Neuronal stem cell (in vitro differentiated cells): ENCODE data around the gene SMARCA5.

Experiments
- DNase-seq: peaks from one replicate; pipeline ENCODE4 v3.0.0-alpha.2; 2013; ENCODE audit warnings: low spot score
- H2AFZ ChIP-seq: one replicate; pipeline ENCODE4 v1.6.1; 2013; ENCODE audit warnings: mild to moderate bottlenecking, low read length, inconsistent platforms
- H2AK5ac ChIP-seq: 2 replicates; pipeline ENCODE4 v1.6.1; 2013; ENCODE audit warnings: low read depth, mild to moderate bottlenecking, inconsistent platforms, low read length, moderate library complexity, mixed read lengths
- H2BK120ac ChIP-seq: 2 replicates; pipeline ENCODE4 v1.6.1; 2013; ENCODE audit warnings: low read depth, mild to moderate bottlenecking, inconsistent platforms, low read length, moderate library complexity, mixed read lengths
- H2BK12ac ChIP-seq: one replicate; pipeline ENCODE4 v1.6.1; 2013; ENCODE audit warnings: low read length, inconsistent platforms
- H2BK15ac ChIP-seq: 2 replicates; pipeline ENCODE4 v1.6.1; 2013; ENCODE audit warnings: mild to moderate bottlenecking, low read length, inconsistent platforms, mixed read lengths
- H2BK5ac ChIP-seq: one replicate; pipeline ENCODE4 v1.6.1; 2013; ENCODE audit warnings: inconsistent platforms, mild to moderate bottlenecking, low read length, moderate library complexity
- H3K14ac ChIP-seq: one replicate; pipeline ENCODE4 v1.6.1; 2013; ENCODE audit warnings: low read length, inconsistent platforms
- H3K18ac ChIP-seq: 2 replicates; pipeline ENCODE4 v1.6.1; 2013; ENCODE audit warnings: low read length, inconsistent platforms
- H3K23ac ChIP-seq: 2 replicates; pipeline ENCODE4 v1.6.1; 2013; ENCODE audit warnings: low read depth, mild to moderate bottlenecking, mixed read lengths, low read length, inconsistent platforms; ENCODE audit not compliant: poor library complexity
- H3K27ac ChIP-seq: replicated peaks from 3 replicates; pipeline ENCODE4 v1.5.1; 2013; ENCODE audit warnings: low read length, inconsistent platforms
- H3K27me3 ChIP-seq, 3 experiments: 2 replicates each; pipeline ENCODE4 v1.6.1; 2013; ENCODE audit warnings: low read length in 3 of 3, mild to moderate bottlenecking in 2 of 3, inconsistent platforms in 1 of 3, low read depth in 1 of 3, mixed read lengths in 1 of 3, moderate library complexity in 1 of 3; ENCODE audit not compliant: control insufficient read depth in 3 of 3, insufficient read depth in 3 of 3
- H3K36me3 ChIP-seq, 2 donors: replicated peaks in 1 of 2; 2 replicates each; pipeline ENCODE4 v1.6.1; 2013; ENCODE audit warnings: low read length in 2 of 2; ENCODE audit not compliant: control insufficient read depth in 2 of 2, insufficient read depth in 2 of 2
- H3K4ac ChIP-seq: 2 replicates; pipeline ENCODE4 v1.6.1; 2013; ENCODE audit warnings: inconsistent platforms, mild to moderate bottlenecking, low read length, moderate library complexity
- H3K4me1 ChIP-seq, 2 donors: 1 replicate in 1 of 2; 2 replicates in 1 of 2; pipeline ENCODE4 v1.6.1; 2013; ENCODE audit warnings: low read length in 2 of 2, low read depth in 1 of 2; ENCODE audit not compliant: control insufficient read depth in 2 of 2, insufficient read depth in 1 of 2
- H3K4me2 ChIP-seq: one replicate; pipeline ENCODE4 v1.6.1; 2013; ENCODE audit warnings: mild to moderate bottlenecking, low read length, inconsistent platforms; ENCODE audit not compliant: insufficient read depth, poor library complexity, severe bottlenecking
- H3K4me3 ChIP-seq, 2 donors: 2 replicates each; pipeline ENCODE4 v1.5.1; 2013; ENCODE audit warnings: low read length in 2 of 2, mild to moderate bottlenecking in 2 of 2, inconsistent platforms in 1 of 2, moderate library complexity in 1 of 2
- H3K79me1 ChIP-seq: one replicate; pipeline ENCODE4 v1.6.1; 2013; ENCODE audit warnings: low read depth, mild to moderate bottlenecking, inconsistent platforms, low read length, moderate library complexity
- H3K9ac ChIP-seq: one replicate; pipeline ENCODE4 v1.6.1; 2013; ENCODE audit warnings: mild to moderate bottlenecking, low read depth, low read length, inconsistent platforms; ENCODE audit not compliant: poor library complexity
- H3K9me3 ChIP-seq, 2 donors: replicated peaks in 1 of 2; 2 replicates each; pipeline versions ENCODE3 to v1.6.1; 2013; ENCODE audit warnings: low read length in 2 of 2, mild to moderate bottlenecking in 2 of 2, inconsistent platforms in 1 of 2, low read depth in 1 of 2, mixed read lengths in 1 of 2, moderate library complexity in 1 of 2; ENCODE audit not compliant: control insufficient read depth in 2 of 2, insufficient read depth in 1 of 2
- H4K8ac ChIP-seq: one replicate; pipeline ENCODE4 v1.6.1; 2013; ENCODE audit warnings: low read depth, mild to moderate bottlenecking, inconsistent platforms, low read length, moderate library complexity
- H4K91ac ChIP-seq: one replicate; pipeline ENCODE4 v1.6.1; 2013; ENCODE audit warnings: low read length, low read depth, mild to moderate bottlenecking, inconsistent platforms; ENCODE audit not compliant: poor library complexity
- WGBS, 2 donors: extraction: QIAGEN DNeasy Blood & Tissue Kit; methylation state at CpG; one replicate each; pipeline ENCODE4 v1.1.7; 2013; ENCODE audit warnings: missing lambda C conversion rate in 2 of 2, mixed read lengths in 1 of 2; ENCODE audit not compliant: insufficient read length in 2 of 2, insufficient replicate concordance in 1 of 2; ENCODE audit errors: extremely low coverage in 2 of 2; 5-methylcytosine and 5-hydroxymethylcytosine counted together

The SMARCA5 gene

GRCh38 chr4:143597276-143597675, 83.8 kb downstream of the SMARCA5 start:
- Histone ChIP-seq H3K23ac (no peak overlapping the region), H3K4me1 (no peaks in the 10 kb centered on the region), H2BK120ac (no peak overlapping the region), H3K4me3 (no peak overlapping the region), H4K91ac (no peak overlapping the region), H3K9ac (no peak overlapping the region), H2BK15ac (no peak overlapping the region), H3K4ac (no peak overlapping the region), H2AK5ac (no peak overlapping the region), H3K79me1 (no peaks in the 10 kb centered on the region), H3K14ac (no peak overlapping the region), H4K8ac (no peak overlapping the region), H3K9me3 (no peaks in the 10 kb centered on the region), H3K18ac (no peak overlapping the region), H3K27me3 (no peaks in the 10 kb centered on the region), H3K36me3 (no peaks in the 10 kb centered on the region), H3K4me2 (no peak overlapping the region), H2BK12ac (no peak overlapping the region), H3K27ac (no peak overlapping the region), H2AFZ (no peak overlapping the region), H2BK5ac (no peak overlapping the region)
- no CpG with 5 or more reads among the region's 3 CpGs for whole genome bisulfite sequencing, 2 donors
- no peak for DNase-seq

- no peak overlapping the region for H2BK120ac ChIP-seq
- H3K9me3 ChIP-seq, result no peaks in the 10 kb centered on the region
- no peak overlapping the region for H2BK15ac ChIP-seq
- no peaks in the 10 kb centered on the region for H3K36me3 ChIP-seq
- H2BK12ac ChIP-seq, result no peak overlapping the region
- H3K14ac ChIP-seq, result no peak overlapping the region
- H3K4me2 ChIP-seq, result no peak overlapping the region
- DNase-seq, result no peak
- H3K18ac ChIP-seq, result no peak overlapping the region
- H3K4me3 ChIP-seq, result no peak overlapping the region
- H2BK5ac ChIP-seq, result no peak overlapping the region
- no peak overlapping the region for H4K91ac ChIP-seq
- no peak overlapping the region for H3K9ac ChIP-seq
- H3K23ac ChIP-seq, result no peak overlapping the region
- H3K27ac ChIP-seq, result no peak overlapping the region
- no peaks in the 10 kb centered on the region for H3K27me3 ChIP-seq
- no peaks in the 10 kb centered on the region for H3K79me1 ChIP-seq
- no peak overlapping the region for H2AFZ ChIP-seq
- no peaks in the 10 kb centered on the region for H3K4me1 ChIP-seq
- H2AK5ac ChIP-seq, result no peak overlapping the region
- H3K4ac ChIP-seq, result no peak overlapping the region
- no peak overlapping the region for H4K8ac ChIP-seq
Observed at GRCh38 chr4:143598816-143599215, 85.3 kb downstream of the SMARCA5 start.

GRCh38 chr4:143599827-143600226, 86.3 kb downstream of the SMARCA5 start:
- Histone ChIP-seq H3K9me3 (no peaks in the 10 kb centered on the region), H2AFZ (no peak overlapping the region), H3K4ac (no peak overlapping the region), H3K4me1 (no peaks in the 10 kb centered on the region), H3K27me3 (no peaks in the 10 kb centered on the region), H3K4me3 (no peak overlapping the region), H2BK12ac (no peak overlapping the region), H4K91ac (no peak overlapping the region), H2BK15ac (no peak overlapping the region), H3K27ac (no peak overlapping the region), H2BK5ac (no peak overlapping the region), H3K14ac (no peak overlapping the region), H3K18ac (no peak overlapping the region), H2BK120ac (no peak overlapping the region), H4K8ac (no peak overlapping the region), H2AK5ac (no peak overlapping the region), H3K36me3 (no peaks in the 10 kb centered on the region), H3K23ac (no peak overlapping the region), H3K4me2 (no peak overlapping the region), H3K79me1 (no peaks in the 10 kb centered on the region), H3K9ac (no peak overlapping the region)
- DNase-seq, result no peak
- no CpG with 5 or more reads among the region's 1 CpG for WGBS, 2 donors

GRCh38 chr4:143606480-143606879, 93.0 kb downstream of the SMARCA5 start:
- Histone ChIP-seq H3K23ac (no peak overlapping the region), H2BK15ac (no peak overlapping the region), H3K27ac (no peak overlapping the region), H3K79me1 (no peaks in the 10 kb centered on the region), H3K36me3 (no peaks in the 10 kb centered on the region), H2AFZ (no peak overlapping the region), H3K9me3 (peaks cover 0 to 3% of the 10 kb centered on the region in 2 donors), H2AK5ac (no peak overlapping the region), H3K14ac (no peak overlapping the region), H3K4me1 (no peaks in the 10 kb centered on the region), H3K9ac (no peak overlapping the region), H3K18ac (no peak overlapping the region), H3K4me3 (no peak overlapping the region), H3K27me3 (no peaks in the 10 kb centered on the region), H2BK5ac (no peak overlapping the region), H2BK120ac (no peak overlapping the region), H3K4ac (no peak overlapping the region), H3K4me2 (no peak overlapping the region), H4K8ac (no peak overlapping the region), H2BK12ac (no peak overlapping the region), H4K91ac (no peak overlapping the region)
- DNase-seq, result no peak
- WGBS, 2 donors, result no CpG with 5 or more reads among the region's 3 CpGs
